Brain microvascular endothelial cell (primary cell): ENCODE data around the gene TFB1M.

Source experiments
- DNase-seq: peaks from one replicate; pipeline ENCODE4 v3.0.0-alpha.2; 2020
- H3K27ac ChIP-seq: fragments of 250-450 bp; sonication (Bioruptor Pico); 2 replicates; pipeline ENCODE4 v1.5.1; 2020; ENCODE audit warnings: mild to moderate bottlenecking, moderate library complexity
- H3K27me3 ChIP-seq: fragments of 250-450 bp; sonication (Bioruptor Pico); replicated peaks from 2 replicates; pipeline ENCODE4 v1.5.1; 2020; ENCODE audit warnings: mild to moderate bottlenecking
- H3K36me3 ChIP-seq: fragments of 250-450 bp; sonication (Bioruptor Pico); replicated peaks from 2 replicates; pipeline ENCODE4 v1.5.1; 2020; ENCODE audit warnings: mild to moderate bottlenecking
- H3K4me3 ChIP-seq: 2 replicates; pipeline ENCODE4 v1.5.1; 2011; ENCODE audit warnings: low read depth, mild to moderate bottlenecking, control low read depth, low read length, moderate library complexity
- CTCF ChIP-seq: IDR thresholded peaks from 2 replicates; pipeline ENCODE4 v1.5.1; 2011; ENCODE audit warnings: low read depth, mild to moderate bottlenecking, moderate library complexity, low read length, control low read depth, inconsistent platforms; ENCODE audit errors: missing control alignments
- in situ Hi-C: cut with HindIII; loops from 2 replicates; pipeline ENCODE4 v1.10.0; 2017; ENCODE audit warnings: low sequenced_read_pairs, low pct_ligation_motif_present

Gene TFB1M

DNA sequence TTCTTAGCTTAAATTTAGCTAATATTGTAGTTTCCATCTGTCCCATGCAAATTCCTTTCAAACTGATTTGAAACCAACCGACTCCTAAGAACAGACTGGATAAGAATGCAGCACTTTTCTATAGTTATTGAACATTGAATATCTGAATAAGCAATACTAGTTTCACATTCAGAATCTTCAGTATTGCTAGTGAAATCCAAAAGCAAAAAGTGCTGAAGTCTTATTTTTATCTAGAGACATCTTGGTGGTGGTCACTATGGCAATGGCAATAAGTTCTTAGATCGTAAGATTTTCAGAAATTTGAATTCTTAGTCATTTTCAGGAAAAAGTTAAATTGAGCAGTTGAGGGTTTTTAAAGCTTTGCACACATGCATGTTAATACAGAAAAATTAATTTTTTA is 2.7 kb downstream of the TFB1M start:
- in situ Hi-C loops: no loop called here
- no peak overlapping the region for H3K4me3 ChIP-seq
- TF ChIP-seq CTCF: no peak
- peaks cover 17% of the 10 kb centered on the region for H3K36me3 ChIP-seq
- H3K27ac ChIP-seq: no peak overlapping the region
- H3K27me3 ChIP-seq: no peaks in the 10 kb centered on the region
- DNase-seq: no peak

DNA sequence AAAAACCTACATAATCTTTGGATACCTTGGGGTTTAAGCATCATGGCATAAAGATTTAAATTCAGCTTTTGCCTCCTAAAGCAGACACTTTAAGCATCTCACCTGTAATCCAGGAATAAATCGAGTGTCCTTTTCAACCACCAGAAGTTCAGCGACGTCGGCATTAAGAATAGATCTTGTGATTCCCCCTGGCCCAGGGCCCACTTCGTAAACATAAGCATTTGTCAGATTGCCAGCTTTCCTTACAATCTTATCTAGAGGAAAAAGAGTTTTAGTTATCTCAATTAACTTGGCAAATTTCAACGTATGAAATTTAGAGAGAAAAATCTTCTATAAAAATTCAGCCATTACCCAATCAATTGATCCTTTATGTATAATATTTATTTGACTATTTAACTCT is 3.2 kb downstream of the TFB1M start:
- Histone ChIP-seq H3K4me3 (no peak overlapping the region), H3K27me3 (no peaks in the 10 kb centered on the region), H3K27ac (peak overlapping the region; percentile 22), H3K36me3 (peaks cover 17% of the 10 kb centered on the region)
- in situ Hi-C loops: no loop called here
- no peak for TF ChIP-seq CTCF
- DNase-seq: no peak

- TF ChIP-seq CTCF: no peak
- no peak for DNase-seq
- H3K36me3 ChIP-seq: peaks cover 17% of the 10 kb centered on the region
- in situ Hi-C loops: no loop called here
- peak overlapping the region; percentile 22 for H3K27ac ChIP-seq
- H3K27me3 ChIP-seq: no peaks in the 10 kb centered on the region
- H3K4me3 ChIP-seq: no peak overlapping the region
These were observed 3.7 kb downstream of the TFB1M start for GRCh38 chr6:155310596-155310995.

- Histone ChIP-seq H3K27ac (no peak overlapping the region), H3K36me3 (peaks cover 17% of the 10 kb centered on the region), H3K4me3 (no peak overlapping the region), H3K27me3 (no peaks in the 10 kb centered on the region)
- no peak for TF ChIP-seq CTCF
- in situ Hi-C loops: no loop called here
- DNase-seq: no peak
These were observed 5.1 kb downstream of the TFB1M start for GRCh38 chr6:155309150-155309549.

- no peak for TF ChIP-seq CTCF
- DNase-seq: no peak
- in situ Hi-C loops: no loop called here
- no peaks in the 10 kb centered on the region for H3K27me3 ChIP-seq
- no peak overlapping the region for H3K4me3 ChIP-seq
- H3K27ac ChIP-seq: no peak overlapping the region
- H3K36me3 ChIP-seq: peaks cover 17% of the 10 kb centered on the region
These were observed 7.3 kb downstream of the TFB1M start for GRCh38 chr6:155306958-155307357.

DNA sequence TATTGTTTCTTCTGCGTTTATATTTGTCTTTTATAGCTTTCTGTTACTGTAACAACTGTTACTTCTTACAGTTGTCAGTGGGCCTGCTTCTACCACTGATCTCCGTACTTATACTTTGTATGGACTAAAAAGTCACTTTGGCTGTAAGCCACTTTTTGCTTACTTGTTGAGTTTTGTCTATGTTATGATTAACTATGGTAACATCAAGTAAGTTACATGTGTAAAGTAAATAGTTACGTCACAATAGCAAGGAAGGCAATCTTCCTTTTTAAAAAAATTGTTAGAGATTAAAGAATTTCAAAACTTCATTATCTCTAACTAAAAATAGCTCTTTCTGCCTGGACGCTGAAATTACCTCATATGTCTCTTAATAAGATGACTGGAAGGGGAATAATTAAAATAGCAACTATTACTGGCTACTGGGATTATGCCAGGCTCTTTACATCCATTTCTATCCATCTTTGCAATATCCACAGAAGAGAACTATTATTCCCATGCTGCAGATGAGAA is 10.9 kb downstream of the TFB1M start:
- Histone ChIP-seq H3K27ac (no peak overlapping the region), H3K27me3 (no peaks in the 10 kb centered on the region), H3K36me3 (peaks cover 13% of the 10 kb centered on the region), H3K4me3 (no peak overlapping the region)
- no peak for TF ChIP-seq CTCF
- in situ Hi-C loops: no loop called here
- DNase-seq: no peak
